SK-N-SH treated with all-trans-retinoic acid at 6 μM for 48 hours (cell line): ENCODE results near the gene ASAP2.

Source experiments
- ATAC-seq: fragments of 200-7000 bp; cut with Tn5 transposase; 3 replicates; pipeline ENCODE4 v1.9.1; 2020; ENCODE audit warnings: mild to moderate bottlenecking, moderate library complexity
- ARNTL ChIP-seq: fragments of 450-650 bp; formaldehyde crosslinking; IDR thresholded peaks from 2 replicates; pipeline ENCODE4 v1.5.0; 2020; ENCODE audit warnings: low read depth, mild to moderate bottlenecking, moderate library complexity, borderline replicate concordance
- CSDC2 ChIP-seq: fragments of 250-450 bp; sonication (Bioruptor Pico); IDR thresholded peaks from 2 replicates; pipeline ENCODE4 v1.5.0; 2020; ENCODE audit warnings: mild to moderate bottlenecking, moderate library complexity
- GLIS3 ChIP-seq: fragments of 250-450 bp; sonication (Bioruptor Pico); IDR thresholded peaks from 2 replicates; pipeline ENCODE4 v1.5.0; 2020; ENCODE audit warnings: mild to moderate bottlenecking, moderate library complexity
- ISL1 ChIP-seq: fragments of 250-450 bp; sonication (Bioruptor Pico); IDR thresholded peaks from 2 replicates; pipeline ENCODE4 v2.1.2; 2022; ENCODE audit warnings: mild to moderate bottlenecking, moderate library complexity
- OSR1 ChIP-seq: fragments of 250-450 bp; sonication (Bioruptor Pico); IDR thresholded peaks from 2 replicates; pipeline ENCODE4 v1.8.0; 2022; ENCODE audit warnings: moderate library complexity, mild to moderate bottlenecking, inconsistent platforms
- PPARA ChIP-seq: fragments of 250-450 bp; sonication (Bioruptor Pico); IDR thresholded peaks from 2 replicates; pipeline ENCODE4 v1.5.0; 2020; ENCODE audit warnings: mild to moderate bottlenecking, borderline replicate concordance
- RARB ChIP-seq: fragments of 250-450 bp; sonication (Bioruptor Pico); IDR thresholded peaks from 2 replicates; pipeline ENCODE4 v1.8.0; 2021; ENCODE audit warnings: mild to moderate bottlenecking, moderate library complexity
- SNAI2 ChIP-seq: fragments of 250-450 bp; sonication (Bioruptor Pico); IDR thresholded peaks from 2 replicates; pipeline ENCODE4 v1.5.0; 2020; ENCODE audit warnings: mild to moderate bottlenecking, moderate library complexity
- TCF4 ChIP-seq: fragments of 250-450 bp; sonication (Bioruptor Pico); IDR thresholded peaks from 2 replicates; pipeline ENCODE4 v1.8.0; 2021; ENCODE audit warnings: mild to moderate bottlenecking, moderate library complexity, borderline replicate concordance
- TOX ChIP-seq: fragments of 250-450 bp; sonication (Bioruptor Pico); IDR thresholded peaks from 2 replicates; pipeline ENCODE4 v1.8.0; 2021; ENCODE audit warnings: mild to moderate bottlenecking, moderate library complexity, borderline replicate concordance
- ZFP3 ChIP-seq: fragments of 250-450 bp; sonication (Bioruptor Pico); IDR thresholded peaks from 2 replicates; pipeline ENCODE4 v1.5.0; 2020; ENCODE audit warnings: mild to moderate bottlenecking, moderate library complexity
- ZFP30 ChIP-seq: fragments of 450-650 bp; formaldehyde crosslinking; IDR thresholded peaks from 2 replicates; pipeline ENCODE4 v1.5.0; 2022; ENCODE audit warnings: mild to moderate bottlenecking, moderate library complexity
- ZNF565 ChIP-seq: fragments of 450-650 bp; formaldehyde crosslinking; conservative IDR thresholded peaks from 2 replicates; pipeline ENCODE4 v1.5.0; 2020; ENCODE audit warnings: low read depth, mild to moderate bottlenecking, moderate library complexity
- ZNF70 ChIP-seq: fragments of 450-650 bp; formaldehyde crosslinking; IDR thresholded peaks from 2 replicates; pipeline ENCODE4 v1.5.0; 2020; ENCODE audit warnings: mild to moderate bottlenecking, moderate library complexity
- ZNF8 ChIP-seq: fragments of 450-650 bp; formaldehyde crosslinking; IDR thresholded peaks from 2 replicates; pipeline ENCODE4 v1.5.0; 2020; ENCODE audit warnings: mild to moderate bottlenecking, moderate library complexity
- TF ChIP-seq, protein P1 (sequence below): fragments of 250-450 bp; sonication (Bioruptor Pico); IDR thresholded peaks from 2 replicates; pipeline ENCODE4 v1.8.0; 2021; ENCODE audit warnings: low read depth, mild to moderate bottlenecking, moderate library complexity, borderline replicate concordance
- TF ChIP-seq, protein P2 (sequence below): fragments of 250-450 bp; sonication (Bioruptor Pico); IDR thresholded peaks from 2 replicates; pipeline ENCODE4 v1.5.0; 2020; ENCODE audit warnings: mild to moderate bottlenecking, moderate library complexity
- TF ChIP-seq, protein P3 (sequence below): fragments of 250-450 bp; sonication (Bioruptor Pico); IDR thresholded peaks from 2 replicates; pipeline ENCODE4 v1.5.1; 2020; ENCODE audit warnings: low read depth, mild to moderate bottlenecking, moderate library complexity
- TF ChIP-seq, protein P4 (sequence below): fragments of 250-450 bp; sonication (Bioruptor Pico); IDR thresholded peaks from 2 replicates; pipeline ENCODE4 v1.8.0; 2020; ENCODE audit warnings: mild to moderate bottlenecking, moderate library complexity, borderline replicate concordance
- TF ChIP-seq, protein P5 (sequence below): fragments of 250-450 bp; sonication (Bioruptor Pico); IDR thresholded peaks from 2 replicates; pipeline ENCODE4 v1.5.1; 2021; ENCODE audit warnings: mild to moderate bottlenecking, moderate library complexity

Gene ASAP2

DNA sequence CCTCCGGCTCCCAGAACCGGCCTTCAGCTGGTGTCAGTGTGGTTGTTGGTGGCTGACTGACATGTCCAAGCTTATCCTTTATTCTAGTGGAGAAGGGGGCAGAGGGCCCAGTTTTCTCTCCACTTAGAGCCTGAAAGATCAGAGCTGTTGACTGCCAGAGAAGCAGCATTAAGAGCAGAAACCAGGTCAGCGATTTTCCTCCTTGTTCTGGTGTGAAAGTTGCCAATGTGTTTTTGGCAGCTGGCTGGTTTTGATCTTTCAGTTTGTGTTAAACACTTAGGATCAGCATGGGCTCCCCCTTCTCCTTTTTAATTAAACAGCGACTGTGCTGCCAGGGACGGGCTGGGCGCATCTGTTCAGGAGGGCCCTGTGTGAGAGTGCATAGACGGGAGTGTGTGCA, 100.9 kb downstream of the ASAP2 start:
- TF ChIP-seq, protein P1, sequence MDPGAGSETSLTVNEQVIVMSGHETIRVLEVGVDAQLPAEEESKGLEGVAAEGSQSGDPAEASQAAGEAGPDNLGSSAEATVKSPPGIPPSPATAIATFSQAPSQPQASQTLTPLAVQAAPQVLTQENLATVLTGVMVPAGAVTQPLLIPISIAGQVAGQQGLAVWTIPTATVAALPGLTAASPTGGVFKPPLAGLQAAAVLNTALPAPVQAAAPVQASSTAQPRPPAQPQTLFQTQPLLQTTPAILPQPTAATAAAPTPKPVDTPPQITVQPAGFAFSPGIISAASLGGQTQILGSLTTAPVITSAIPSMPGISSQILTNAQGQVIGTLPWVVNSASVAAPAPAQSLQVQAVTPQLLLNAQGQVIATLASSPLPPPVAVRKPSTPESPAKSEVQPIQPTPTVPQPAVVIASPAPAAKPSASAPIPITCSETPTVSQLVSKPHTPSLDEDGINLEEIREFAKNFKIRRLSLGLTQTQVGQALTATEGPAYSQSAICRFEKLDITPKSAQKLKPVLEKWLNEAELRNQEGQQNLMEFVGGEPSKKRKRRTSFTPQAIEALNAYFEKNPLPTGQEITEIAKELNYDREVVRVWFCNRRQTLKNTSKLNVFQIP (CRISPR knock-in tag) = no peak
- TF ChIP-seq ZFP3 (CRISPR knock-in tag) = no peak
- TF ChIP-seq TOX (CRISPR knock-in tag) = no peak
- TF ChIP-seq PPARA (CRISPR knock-in tag) = no peak
- no peak for TF ChIP-seq ARNTL (CRISPR knock-in tag)
- no peak for TF ChIP-seq CSDC2
- no peak for TF ChIP-seq SNAI2
- no peak for TF ChIP-seq TCF4 (CRISPR knock-in tag)
- no peak for TF ChIP-seq ZFP30 (CRISPR knock-in tag)
- TF ChIP-seq, protein P2, sequence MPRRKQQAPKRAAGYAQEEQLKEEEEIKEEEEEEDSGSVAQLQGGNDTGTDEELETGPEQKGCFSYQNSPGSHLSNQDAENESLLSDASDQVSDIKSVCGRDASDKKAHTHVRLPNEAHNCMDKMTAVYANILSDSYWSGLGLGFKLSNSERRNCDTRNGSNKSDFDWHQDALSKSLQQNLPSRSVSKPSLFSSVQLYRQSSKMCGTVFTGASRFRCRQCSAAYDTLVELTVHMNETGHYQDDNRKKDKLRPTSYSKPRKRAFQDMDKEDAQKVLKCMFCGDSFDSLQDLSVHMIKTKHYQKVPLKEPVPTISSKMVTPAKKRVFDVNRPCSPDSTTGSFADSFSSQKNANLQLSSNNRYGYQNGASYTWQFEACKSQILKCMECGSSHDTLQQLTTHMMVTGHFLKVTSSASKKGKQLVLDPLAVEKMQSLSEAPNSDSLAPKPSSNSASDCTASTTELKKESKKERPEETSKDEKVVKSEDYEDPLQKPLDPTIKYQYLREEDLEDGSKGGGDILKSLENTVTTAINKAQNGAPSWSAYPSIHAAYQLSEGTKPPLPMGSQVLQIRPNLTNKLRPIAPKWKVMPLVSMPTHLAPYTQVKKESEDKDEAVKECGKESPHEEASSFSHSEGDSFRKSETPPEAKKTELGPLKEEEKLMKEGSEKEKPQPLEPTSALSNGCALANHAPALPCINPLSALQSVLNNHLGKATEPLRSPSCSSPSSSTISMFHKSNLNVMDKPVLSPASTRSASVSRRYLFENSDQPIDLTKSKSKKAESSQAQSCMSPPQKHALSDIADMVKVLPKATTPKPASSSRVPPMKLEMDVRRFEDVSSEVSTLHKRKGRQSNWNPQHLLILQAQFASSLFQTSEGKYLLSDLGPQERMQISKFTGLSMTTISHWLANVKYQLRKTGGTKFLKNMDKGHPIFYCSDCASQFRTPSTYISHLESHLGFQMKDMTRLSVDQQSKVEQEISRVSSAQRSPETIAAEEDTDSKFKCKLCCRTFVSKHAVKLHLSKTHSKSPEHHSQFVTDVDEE (CRISPR knock-in tag) = no peak
- no peak for TF ChIP-seq GLIS3 (CRISPR knock-in tag)
- TF ChIP-seq ZNF70 = no peak
- TF ChIP-seq RARB (CRISPR knock-in tag) = no peak
- no peak for TF ChIP-seq ZNF8 (CRISPR knock-in tag)
- ATAC-seq = no peak

DNA sequence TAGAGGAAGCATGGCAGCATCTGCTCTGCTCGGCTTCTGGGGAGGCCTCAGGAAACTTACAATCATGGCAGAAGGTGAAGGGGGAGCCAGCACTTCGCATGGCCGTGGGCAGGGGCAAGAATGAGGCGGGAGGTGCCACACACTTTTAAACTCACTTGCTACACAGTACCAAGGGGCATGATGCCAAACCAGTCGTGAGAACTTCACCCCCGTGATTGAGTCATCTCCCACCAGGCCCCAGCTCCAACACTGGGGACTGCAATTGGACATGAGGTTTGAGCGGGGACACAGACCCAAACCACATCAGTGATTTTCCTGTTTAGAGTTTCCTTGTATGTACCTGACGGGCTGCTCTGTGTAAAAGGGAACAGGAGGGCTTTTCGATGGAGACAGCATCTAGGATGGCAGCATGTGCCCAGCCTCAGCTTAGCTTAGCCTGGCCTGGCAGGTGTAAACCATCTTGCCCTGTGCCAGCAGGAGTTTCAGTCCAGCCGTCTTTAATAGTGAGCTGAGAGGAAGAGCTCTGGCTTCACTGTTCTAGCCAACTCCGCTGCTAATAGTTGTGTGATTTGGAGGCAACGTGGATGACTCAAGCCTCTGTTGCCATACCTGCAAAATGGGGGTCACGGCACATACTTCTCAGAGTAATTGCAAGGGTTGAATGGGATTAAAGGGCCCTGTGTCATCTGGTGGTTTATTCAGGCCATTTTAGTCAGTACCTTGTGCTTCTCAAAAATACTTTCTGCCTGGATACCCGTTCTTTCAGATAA, 101.8 kb downstream of the ASAP2 start:
- no peak for TF ChIP-seq OSR1 (CRISPR knock-in tag)
- no peak for TF ChIP-seq ISL1 (CRISPR knock-in tag)
- TF ChIP-seq GLIS3 (CRISPR knock-in tag) = no peak
- TF ChIP-seq, protein P1 (CRISPR knock-in tag) = no peak
- TF ChIP-seq, protein P3, sequence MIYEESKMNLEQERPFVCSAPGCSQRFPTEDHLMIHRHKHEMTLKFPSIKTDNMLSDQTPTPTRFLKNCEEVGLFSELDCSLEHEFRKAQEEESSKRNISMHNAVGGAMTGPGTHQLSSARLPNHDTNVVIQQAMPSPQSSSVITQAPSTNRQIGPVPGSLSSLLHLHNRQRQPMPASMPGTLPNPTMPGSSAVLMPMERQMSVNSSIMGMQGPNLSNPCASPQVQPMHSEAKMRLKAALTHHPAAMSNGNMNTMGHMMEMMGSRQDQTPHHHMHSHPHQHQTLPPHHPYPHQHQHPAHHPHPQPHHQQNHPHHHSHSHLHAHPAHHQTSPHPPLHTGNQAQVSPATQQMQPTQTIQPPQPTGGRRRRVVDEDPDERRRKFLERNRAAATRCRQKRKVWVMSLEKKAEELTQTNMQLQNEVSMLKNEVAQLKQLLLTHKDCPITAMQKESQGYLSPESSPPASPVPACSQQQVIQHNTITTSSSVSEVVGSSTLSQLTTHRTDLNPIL = no peak
- TF ChIP-seq ZNF565 (CRISPR knock-in tag) = no peak
- no peak for TF ChIP-seq TCF4 (CRISPR knock-in tag)
- TF ChIP-seq, protein P4, sequence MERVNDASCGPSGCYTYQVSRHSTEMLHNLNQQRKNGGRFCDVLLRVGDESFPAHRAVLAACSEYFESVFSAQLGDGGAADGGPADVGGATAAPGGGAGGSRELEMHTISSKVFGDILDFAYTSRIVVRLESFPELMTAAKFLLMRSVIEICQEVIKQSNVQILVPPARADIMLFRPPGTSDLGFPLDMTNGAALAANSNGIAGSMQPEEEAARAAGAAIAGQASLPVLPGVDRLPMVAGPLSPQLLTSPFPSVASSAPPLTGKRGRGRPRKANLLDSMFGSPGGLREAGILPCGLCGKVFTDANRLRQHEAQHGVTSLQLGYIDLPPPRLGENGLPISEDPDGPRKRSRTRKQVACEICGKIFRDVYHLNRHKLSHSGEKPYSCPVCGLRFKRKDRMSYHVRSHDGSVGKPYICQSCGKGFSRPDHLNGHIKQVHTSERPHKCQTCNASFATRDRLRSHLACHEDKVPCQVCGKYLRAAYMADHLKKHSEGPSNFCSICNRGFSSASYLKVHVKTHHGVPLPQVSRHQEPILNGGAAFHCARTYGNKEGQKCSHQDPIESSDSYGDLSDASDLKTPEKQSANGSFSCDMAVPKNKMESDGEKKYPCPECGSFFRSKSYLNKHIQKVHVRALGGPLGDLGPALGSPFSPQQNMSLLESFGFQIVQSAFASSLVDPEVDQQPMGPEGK (CRISPR knock-in tag) = no peak
- no peak for TF ChIP-seq ZNF70
- TF ChIP-seq ZFP30 (CRISPR knock-in tag) = no peak
- TF ChIP-seq ZNF8 (CRISPR knock-in tag) = no peak
- no peak for TF ChIP-seq SNAI2
- no peak for TF ChIP-seq ARNTL (CRISPR knock-in tag)
- TF ChIP-seq TOX (CRISPR knock-in tag) = no peak
- no peak for TF ChIP-seq RARB (CRISPR knock-in tag)
- ATAC-seq = no peak

DNA sequence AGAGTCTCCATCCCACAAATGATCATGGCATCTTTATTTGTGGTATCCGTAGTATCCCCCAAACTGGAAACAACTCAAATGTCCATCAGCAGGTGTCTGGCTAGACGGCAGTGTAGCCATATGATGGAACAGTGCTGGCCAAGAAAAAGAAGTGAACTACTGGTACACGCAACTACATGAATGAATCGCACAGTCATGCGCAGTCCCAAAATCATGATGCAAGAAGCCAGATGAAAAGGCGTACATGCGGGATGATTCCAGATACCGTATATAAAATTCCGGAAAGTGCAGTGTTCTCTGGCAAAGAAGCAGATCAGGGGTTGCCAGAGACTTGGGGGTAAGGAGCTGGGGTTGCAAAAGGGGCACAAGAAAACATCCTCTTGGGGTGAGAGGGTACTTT, 102.5 kb downstream of the ASAP2 start:
- no peak for ATAC-seq
- TF ChIP-seq GLIS3 (CRISPR knock-in tag) = no peak
- TF ChIP-seq TCF4 (CRISPR knock-in tag) = no peak
- no peak for TF ChIP-seq ZNF70
- no peak for TF ChIP-seq ZNF565 (CRISPR knock-in tag)
- TF ChIP-seq, protein P2 (CRISPR knock-in tag) = no peak
- no peak for TF ChIP-seq OSR1 (CRISPR knock-in tag)
- TF ChIP-seq RARB (CRISPR knock-in tag) = no peak
- no peak for TF ChIP-seq PPARA (CRISPR knock-in tag)
- TF ChIP-seq TOX (CRISPR knock-in tag) = no peak
- no peak for TF ChIP-seq ZNF8 (CRISPR knock-in tag)
- TF ChIP-seq ISL1 (CRISPR knock-in tag) = no peak
- TF ChIP-seq ZFP3 (CRISPR knock-in tag) = no peak
- no peak for TF ChIP-seq SNAI2
- TF ChIP-seq, protein P5, sequence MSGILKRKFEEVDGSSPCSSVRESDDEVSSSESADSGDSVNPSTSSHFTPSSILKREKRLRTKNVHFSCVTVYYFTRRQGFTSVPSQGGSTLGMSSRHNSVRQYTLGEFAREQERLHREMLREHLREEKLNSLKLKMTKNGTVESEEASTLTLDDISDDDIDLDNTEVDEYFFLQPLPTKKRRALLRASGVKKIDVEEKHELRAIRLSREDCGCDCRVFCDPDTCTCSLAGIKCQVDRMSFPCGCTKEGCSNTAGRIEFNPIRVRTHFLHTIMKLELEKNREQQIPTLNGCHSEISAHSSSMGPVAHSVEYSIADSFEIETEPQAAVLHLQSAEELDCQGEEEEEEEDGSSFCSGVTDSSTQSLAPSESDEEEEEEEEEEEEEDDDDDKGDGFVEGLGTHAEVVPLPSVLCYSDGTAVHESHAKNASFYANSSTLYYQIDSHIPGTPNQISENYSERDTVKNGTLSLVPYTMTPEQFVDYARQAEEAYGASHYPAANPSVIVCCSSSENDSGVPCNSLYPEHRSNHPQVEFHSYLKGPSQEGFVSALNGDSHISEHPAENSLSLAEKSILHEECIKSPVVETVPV (CRISPR knock-in tag) = no peak
- TF ChIP-seq ARNTL (CRISPR knock-in tag) = no peak
